ENCODE results near the gene NUDT4. TPM values are rescaled to one million over a fixed set of nuclear protein-coding genes. Genes with fewer than 3 reads are reported as not detected.
A peak's percentile ranks its signal among the peaks of the same experiment; 100 is the strongest.
"Not testable (repeated sequence)": the region's sequence is repeated elsewhere in the genome, so short reads cannot be mapped to it uniquely, and the experiment has no call there.

NUDT4 gene
- total and polyA plus RNA-seq, 2 experiments from 2014 or later: 330 to 386 TPM

- no peaks in the 10 kb centered on the region for H3K27me3 ChIP-seq
- no peaks in the 10 kb centered on the region for H3K9me3 ChIP-seq (ENCODE audit: low read depth)
- no peak overlapping the region for H3K4me3 ChIP-seq
- no peak for DNase-seq (ENCODE audit: low read depth in 1 of 2, low spot score in 1 of 2)
- peaks cover 29% of the 10 kb centered on the region for H3K4me1 ChIP-seq (ENCODE audit: low read depth)
- no peak for TF ChIP-seq CTCF (IDR thresholded peaks at IDR 0.05; ENCODE audit: low read depth, low read length)
- no peaks in the 10 kb centered on the region for H3K36me3 ChIP-seq
- H3K27ac ChIP-seq: peak overlapping the region; percentile 58
These were observed 52.6 kb downstream of the NUDT4 start for GRCh38 chr12:93430280-93430679.

- not testable (repeated sequence) for H3K27me3 ChIP-seq; H3K4me3 ChIP-seq; H3K36me3 ChIP-seq; H3K9me3 ChIP-seq (ENCODE audit: low read depth); H3K27ac ChIP-seq; DNase-seq (ENCODE audit: low read depth in 1 of 2, low spot score in 1 of 2)
- H3K4me1 ChIP-seq (ENCODE audit: low read depth): peaks cover 18% of the 10 kb centered on the region
These were observed 54.3 kb downstream of the NUDT4 start for GRCh38 chr12:93432031-93432430.

DNA sequence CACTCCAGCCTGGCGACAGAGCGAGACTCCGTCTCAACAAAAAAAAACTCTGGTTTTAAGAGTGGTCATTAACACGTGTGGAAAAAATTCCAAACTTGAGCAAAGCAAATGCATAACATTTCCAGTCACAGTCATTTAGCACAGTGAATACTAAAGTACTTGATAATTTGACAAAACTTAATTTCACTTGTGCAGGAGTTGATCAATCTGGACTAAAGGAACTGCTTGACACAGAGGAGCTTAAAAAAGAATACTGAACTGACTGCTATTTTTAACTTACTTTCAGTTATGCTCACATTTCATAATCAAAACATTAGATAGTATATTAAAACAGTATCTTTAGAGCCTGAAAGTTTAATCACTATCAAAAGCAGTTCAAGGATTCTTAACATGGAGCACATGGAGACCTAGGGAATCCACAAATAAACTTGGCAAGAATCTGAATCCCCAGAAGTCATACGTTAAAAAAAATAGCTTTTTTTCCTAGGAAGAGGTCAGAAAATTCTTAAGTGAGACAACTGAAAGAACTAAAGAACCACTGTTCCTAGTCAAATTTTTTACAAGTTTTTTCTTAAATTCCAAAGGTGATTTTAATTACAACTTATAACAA lies 56.6 kb downstream of the NUDT4 start:
- no peaks in the 10 kb centered on the region for H3K36me3 ChIP-seq
- peak overlapping the region; percentile 56 for H3K27ac ChIP-seq
- TF ChIP-seq CTCF (IDR thresholded peaks at IDR 0.05; ENCODE audit: low read depth, low read length): no peak
- no peak overlapping the region for H3K4me3 ChIP-seq
- H3K27me3 ChIP-seq: no peaks in the 10 kb centered on the region
- H3K4me1 ChIP-seq (ENCODE audit: low read depth): peaks cover 16% of the 10 kb centered on the region
- no peaks in the 10 kb centered on the region for H3K9me3 ChIP-seq (ENCODE audit: low read depth)
- no peak for DNase-seq (ENCODE audit: low read depth in 1 of 2, low spot score in 1 of 2)

GRCh38 chr12:93438266-93439050 lies 60.7 kb downstream of the NUDT4 start:
- no peaks in the 10 kb centered on the region for H3K36me3 ChIP-seq
- no peak overlapping the region for H3K4me3 ChIP-seq
- no peak for DNase-seq (ENCODE audit: low read depth in 1 of 2, low spot score in 1 of 2)
- peaks cover 13% of the 10 kb centered on the region for H3K4me1 ChIP-seq (ENCODE audit: low read depth)
- no peak for TF ChIP-seq CTCF (IDR thresholded peaks at IDR 0.05; ENCODE audit: low read depth, low read length)
- no peaks in the 10 kb centered on the region for H3K27me3 ChIP-seq
- no peaks in the 10 kb centered on the region for H3K9me3 ChIP-seq (ENCODE audit: low read depth)
- no peak overlapping the region for H3K27ac ChIP-seq

- Histone ChIP-seq H3K27me3 (peaks cover 6% of the 10 kb centered on the region), H3K36me3 (no peaks in the 10 kb centered on the region), H3K9me3 (ENCODE audit: low read depth) (no peaks in the 10 kb centered on the region), H3K4me3 (peak overlapping the region; percentile 89), H3K4me1 (ENCODE audit: low read depth) (peaks cover 7% of the 10 kb centered on the region), H3K27ac (no peak overlapping the region)
- no peak for TF ChIP-seq CTCF (IDR thresholded peaks at IDR 0.05; ENCODE audit: low read depth, low read length)
- DNase-seq (ENCODE audit: low read depth in 1 of 2, low spot score in 1 of 2): no peak
These were observed 62.5 kb downstream of the NUDT4 start for GRCh38 chr12:93440043-93440835.

All from cardiac muscle cell (in vitro differentiated cells and primary cell).